ENCODE data around the gene DLGAP4.

The DLGAP4 gene

DNA sequence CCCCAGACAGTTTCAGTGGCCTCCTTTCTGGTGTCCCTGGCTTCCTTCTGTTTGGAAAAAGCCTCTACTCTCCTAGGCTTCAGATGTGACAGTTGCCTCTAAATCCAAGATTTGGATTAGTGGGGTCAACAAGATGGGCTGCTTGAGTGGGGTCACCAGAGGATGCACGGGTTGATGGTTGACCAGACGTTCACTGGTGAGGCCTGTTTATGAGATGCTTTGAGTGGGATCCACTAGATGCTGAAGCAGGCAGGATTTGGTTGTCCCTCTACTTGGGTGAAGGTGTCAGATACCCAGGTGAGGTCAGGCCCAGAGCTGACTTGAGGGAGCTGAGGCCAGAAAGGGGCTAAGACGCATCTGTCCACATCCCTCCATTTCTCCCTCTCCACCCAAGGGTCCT, 8.1 kb upstream of the DLGAP4 start:
- peaks cover 12% of the 10 kb centered on the region for H3K27me3 ChIP-seq (ENCODE audit: insufficient read depth, insufficient read length)
- no peaks in the 10 kb centered on the region for H3K9me3 ChIP-seq (ENCODE audit: insufficient read depth, low read length)
- DNase-seq (ENCODE audit: low read depth, low spot score), result no peak
- H3K4me3 ChIP-seq (ENCODE audit: insufficient read length, low read depth), result no peak overlapping the region
- peaks cover 3% of the 10 kb centered on the region for H3K4me1 ChIP-seq (ENCODE audit: insufficient read depth, insufficient read length)
- no peak for TF ChIP-seq ZNF274 (IDR thresholded peaks at IDR 0.05; ENCODE audit: low read depth, low read length)
- TF ChIP-seq YY1 (IDR thresholded peaks at IDR 0.05; ENCODE audit: insufficient read depth, insufficient read length), result no peak
- TF ChIP-seq SUZ12 (IDR thresholded peaks at IDR 0.05; ENCODE audit: extremely low read depth, insufficient read depth, insufficient read length), result no peak
- H3K9ac ChIP-seq (ENCODE audit: insufficient read length, low read depth), result no peak overlapping the region
- H3K36me3 ChIP-seq (ENCODE audit: insufficient read depth, insufficient read length, low read length), result no peaks in the 10 kb centered on the region

DNA sequence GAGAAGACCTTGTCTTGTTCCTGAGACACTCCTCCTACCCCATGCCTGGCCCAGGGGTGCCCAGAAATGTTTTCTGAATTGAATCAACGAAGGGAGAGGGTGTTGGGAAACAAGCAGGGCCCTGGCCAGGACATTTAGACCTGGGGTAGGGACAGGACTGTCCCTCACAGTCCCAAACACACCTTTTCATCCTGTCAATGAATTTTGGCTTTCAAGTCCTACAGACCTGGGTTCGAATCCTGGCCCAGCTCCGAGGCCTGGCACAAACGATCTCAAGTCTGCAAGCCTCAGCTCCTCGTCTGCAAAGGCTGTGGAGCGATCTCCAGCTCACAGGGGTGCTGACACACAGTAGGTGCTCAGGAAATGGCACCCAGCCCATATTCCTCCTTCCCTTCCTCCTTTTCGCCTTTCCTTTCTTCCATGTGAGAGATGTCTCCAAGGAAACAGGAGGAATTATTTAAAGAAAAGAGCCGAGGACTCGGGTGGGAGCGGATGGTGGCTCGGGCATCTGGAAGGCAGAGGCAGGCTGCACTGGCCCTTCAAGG, 7.3 kb upstream of the DLGAP4 start:
- no peaks in the 10 kb centered on the region for H3K9me3 ChIP-seq (ENCODE audit: insufficient read depth, low read length)
- DNase-seq (ENCODE audit: low read depth, low spot score), result no peak
- H3K9ac ChIP-seq (ENCODE audit: insufficient read length, low read depth), result no peak overlapping the region
- no peak overlapping the region for H3K4me3 ChIP-seq (ENCODE audit: insufficient read length, low read depth)
- H3K4me1 ChIP-seq (ENCODE audit: insufficient read depth, insufficient read length), result peaks cover 4% of the 10 kb centered on the region
- H3K27me3 ChIP-seq (ENCODE audit: insufficient read depth, insufficient read length), result peaks cover 14% of the 10 kb centered on the region
- H3K36me3 ChIP-seq (ENCODE audit: insufficient read depth, insufficient read length, low read length), result no peaks in the 10 kb centered on the region
- no peak for TF ChIP-seq ZNF274 (IDR thresholded peaks at IDR 0.05; ENCODE audit: low read depth, low read length)
- TF ChIP-seq SUZ12 (IDR thresholded peaks at IDR 0.05; ENCODE audit: extremely low read depth, insufficient read depth, insufficient read length), result no peak
- TF ChIP-seq YY1 (IDR thresholded peaks at IDR 0.05; ENCODE audit: insufficient read depth, insufficient read length), result no peak

DNA sequence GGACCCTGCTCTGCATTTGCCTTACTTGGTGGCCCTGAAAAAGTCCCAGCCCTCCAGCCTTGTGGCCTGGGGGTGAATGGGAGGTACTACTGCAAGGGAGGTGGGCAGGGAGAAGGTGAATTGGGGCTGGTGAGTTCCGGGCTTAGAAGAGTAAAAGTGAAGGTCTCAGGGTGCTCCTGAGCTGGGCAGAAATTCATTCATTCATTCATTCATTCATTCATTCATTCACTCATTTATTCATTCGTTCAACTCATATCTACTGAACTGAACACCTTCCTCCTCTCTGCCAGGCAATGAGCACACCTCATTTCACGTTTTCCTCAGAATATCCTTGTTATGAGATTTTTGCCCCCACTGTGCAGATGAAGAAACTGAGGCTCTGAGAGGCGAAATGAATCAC, 6.7 kb upstream of the DLGAP4 start:
- H3K4me1 ChIP-seq (ENCODE audit: insufficient read depth, insufficient read length), result peaks cover 4% of the 10 kb centered on the region
- no peak for DNase-seq (ENCODE audit: low read depth, low spot score)
- no peak for TF ChIP-seq YY1 (IDR thresholded peaks at IDR 0.05; ENCODE audit: insufficient read depth, insufficient read length)
- TF ChIP-seq ZNF274 (IDR thresholded peaks at IDR 0.05; ENCODE audit: low read depth, low read length), result no peak
- TF ChIP-seq SUZ12 (IDR thresholded peaks at IDR 0.05; ENCODE audit: extremely low read depth, insufficient read depth, insufficient read length), result no peak
- H3K27me3 ChIP-seq (ENCODE audit: insufficient read depth, insufficient read length), result peaks cover 19% of the 10 kb centered on the region
- no peak overlapping the region for H3K9ac ChIP-seq (ENCODE audit: insufficient read length, low read depth)
- H3K4me3 ChIP-seq (ENCODE audit: insufficient read length, low read depth), result no peak overlapping the region
- no peaks in the 10 kb centered on the region for H3K9me3 ChIP-seq (ENCODE audit: insufficient read depth, low read length)
- no peaks in the 10 kb centered on the region for H3K36me3 ChIP-seq (ENCODE audit: insufficient read depth, insufficient read length, low read length)

DNA sequence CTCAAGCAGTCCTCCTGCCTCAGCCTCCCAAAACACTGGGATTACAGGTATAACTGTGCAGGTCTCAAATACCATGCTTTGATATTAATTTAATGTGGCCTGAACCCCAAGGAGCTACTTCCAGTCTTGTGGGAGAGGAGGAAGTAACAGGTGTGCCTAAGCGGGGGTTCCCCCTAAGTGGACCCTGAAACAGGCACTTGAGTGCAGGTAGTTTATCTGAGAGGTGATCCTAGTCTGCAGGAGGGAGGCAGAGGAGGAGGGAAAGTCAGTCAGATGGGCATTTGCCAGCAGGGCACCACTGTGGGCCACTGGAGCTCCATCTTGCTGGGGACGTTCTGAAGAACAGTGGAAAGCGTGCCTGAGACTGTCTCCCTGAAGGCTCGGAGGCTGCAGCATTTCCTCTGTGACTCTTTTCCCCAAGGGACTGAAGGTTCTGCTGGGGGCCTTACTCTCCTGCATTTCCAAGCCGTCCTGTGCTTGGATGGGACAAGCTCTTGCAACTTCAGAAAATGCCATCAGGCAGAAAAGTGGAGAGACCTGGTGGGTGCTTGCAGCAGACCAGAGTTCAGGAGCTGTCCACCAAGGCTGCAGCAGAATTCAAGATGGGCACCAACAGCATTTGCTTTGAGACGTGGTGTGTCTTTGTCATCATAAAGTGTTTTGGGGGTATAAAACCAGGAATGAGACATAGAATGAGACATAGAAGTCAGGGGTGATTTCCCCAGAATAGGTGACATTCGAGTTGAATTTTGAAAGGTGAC, 4.6 kb upstream of the DLGAP4 start:
- Histone ChIP-seq H3K36me3 (ENCODE audit: insufficient read depth, insufficient read length, low read length) (no peaks in the 10 kb centered on the region), H3K27me3 (ENCODE audit: insufficient read depth, insufficient read length) (peaks cover 35% of the 10 kb centered on the region)
- TF ChIP-seq ZNF274 (IDR thresholded peaks at IDR 0.05; ENCODE audit: low read depth, low read length), result no peak
- TF ChIP-seq YY1 (IDR thresholded peaks at IDR 0.05; ENCODE audit: insufficient read depth, insufficient read length), result no peak
- no peak for TF ChIP-seq SUZ12 (IDR thresholded peaks at IDR 0.05; ENCODE audit: extremely low read depth, insufficient read depth, insufficient read length)

DNA sequence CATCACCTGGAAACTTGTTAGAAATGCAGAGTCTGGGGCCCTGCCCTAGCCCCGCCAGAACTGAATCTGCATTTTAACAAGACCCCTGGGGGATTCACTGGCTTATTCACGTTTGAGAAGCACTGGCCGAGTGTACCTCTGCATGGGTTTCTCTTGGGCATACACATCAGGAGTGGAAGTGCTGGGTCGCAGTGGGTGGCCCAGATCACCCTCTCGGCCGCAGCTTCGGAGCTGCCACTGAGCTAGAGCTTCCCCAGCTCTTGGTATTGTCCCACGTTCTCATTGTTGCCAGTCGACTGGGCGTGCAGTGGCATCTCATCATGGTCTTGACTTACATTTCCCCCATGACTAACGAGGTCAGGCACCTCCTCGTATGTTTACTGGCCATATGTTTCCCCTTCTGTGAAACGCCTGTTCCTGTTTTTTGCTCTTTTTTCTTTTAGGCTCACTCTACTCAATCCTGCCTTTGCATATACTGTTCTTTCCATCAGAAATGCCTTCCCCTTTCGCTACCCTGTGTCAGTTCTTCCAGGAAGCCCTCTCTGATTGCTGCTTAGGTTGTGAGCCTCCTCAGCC, 3.0 kb upstream of the DLGAP4 start:
- H3K27me3 ChIP-seq (ENCODE audit: insufficient read depth, insufficient read length), result peaks cover 47% of the 10 kb centered on the region
- no peak overlapping the region for H3K9ac ChIP-seq (ENCODE audit: insufficient read length, low read depth)
- H3K9me3 ChIP-seq (ENCODE audit: insufficient read depth, low read length), result no peaks in the 10 kb centered on the region
- no peak for DNase-seq (ENCODE audit: low read depth, low spot score)
- no peak overlapping the region for H3K4me3 ChIP-seq (ENCODE audit: insufficient read length, low read depth)
- peaks cover 19% of the 10 kb centered on the region for H3K4me1 ChIP-seq (ENCODE audit: insufficient read depth, insufficient read length)
- H3K36me3 ChIP-seq (ENCODE audit: insufficient read depth, insufficient read length, low read length), result no peaks in the 10 kb centered on the region
- TF ChIP-seq SUZ12 (IDR thresholded peaks at IDR 0.05; ENCODE audit: extremely low read depth, insufficient read depth, insufficient read length) (no peak), YY1 (IDR thresholded peaks at IDR 0.05; ENCODE audit: insufficient read depth, insufficient read length) (no peak), ZNF274 (IDR thresholded peaks at IDR 0.05; ENCODE audit: low read depth, low read length) (no peak)

More for the DNA sequence above, 4.6 kb upstream of the DLGAP4 start:
- Histone ChIP-seq H3K9ac (ENCODE audit: insufficient read length, low read depth) (no peak overlapping the region), H3K4me3 (ENCODE audit: insufficient read length, low read depth) (no peak overlapping the region), H3K9me3 (ENCODE audit: insufficient read depth, low read length) (no peaks in the 10 kb centered on the region), H3K4me1 (ENCODE audit: insufficient read depth, insufficient read length) (peaks cover 12% of the 10 kb centered on the region)
- no peak for DNase-seq (ENCODE audit: low read depth, low spot score)

DNA sequence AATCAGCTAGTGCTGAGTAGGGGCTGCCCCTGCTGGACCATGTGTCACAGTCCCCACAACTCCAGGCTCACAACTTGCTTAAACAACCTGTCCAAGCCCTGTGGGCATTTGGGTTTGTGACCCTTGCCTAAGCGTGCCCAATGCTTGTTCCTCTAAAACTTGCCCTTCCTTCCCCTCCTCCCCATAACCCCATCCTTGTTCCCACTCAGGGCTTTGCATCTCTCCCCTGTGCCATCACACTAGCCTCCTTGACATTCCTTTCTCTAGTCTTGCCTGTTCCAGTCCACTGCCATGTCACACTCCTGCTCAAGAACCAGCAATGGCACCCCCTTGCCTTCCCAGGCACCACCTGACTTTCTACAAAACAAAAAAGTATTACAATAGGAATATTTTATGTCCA, 2.3 kb upstream of the DLGAP4 start:
- Histone ChIP-seq H3K27me3 (ENCODE audit: insufficient read depth, insufficient read length) (peaks cover 52% of the 10 kb centered on the region), H3K9ac (ENCODE audit: insufficient read length, low read depth) (no peak overlapping the region), H3K9me3 (ENCODE audit: insufficient read depth, low read length) (no peaks in the 10 kb centered on the region), H3K36me3 (ENCODE audit: insufficient read depth, insufficient read length, low read length) (no peaks in the 10 kb centered on the region), H3K4me1 (ENCODE audit: insufficient read depth, insufficient read length) (peaks cover 21% of the 10 kb centered on the region), H3K4me3 (ENCODE audit: insufficient read length, low read depth) (no peak overlapping the region)
- TF ChIP-seq YY1 (IDR thresholded peaks at IDR 0.05; ENCODE audit: insufficient read depth, insufficient read length) (no peak), ZNF274 (IDR thresholded peaks at IDR 0.05; ENCODE audit: low read depth, low read length) (no peak), SUZ12 (IDR thresholded peaks at IDR 0.05; ENCODE audit: extremely low read depth, insufficient read depth, insufficient read length) (no peak)
- DNase-seq (ENCODE audit: low read depth, low spot score), result no peak

DNA sequence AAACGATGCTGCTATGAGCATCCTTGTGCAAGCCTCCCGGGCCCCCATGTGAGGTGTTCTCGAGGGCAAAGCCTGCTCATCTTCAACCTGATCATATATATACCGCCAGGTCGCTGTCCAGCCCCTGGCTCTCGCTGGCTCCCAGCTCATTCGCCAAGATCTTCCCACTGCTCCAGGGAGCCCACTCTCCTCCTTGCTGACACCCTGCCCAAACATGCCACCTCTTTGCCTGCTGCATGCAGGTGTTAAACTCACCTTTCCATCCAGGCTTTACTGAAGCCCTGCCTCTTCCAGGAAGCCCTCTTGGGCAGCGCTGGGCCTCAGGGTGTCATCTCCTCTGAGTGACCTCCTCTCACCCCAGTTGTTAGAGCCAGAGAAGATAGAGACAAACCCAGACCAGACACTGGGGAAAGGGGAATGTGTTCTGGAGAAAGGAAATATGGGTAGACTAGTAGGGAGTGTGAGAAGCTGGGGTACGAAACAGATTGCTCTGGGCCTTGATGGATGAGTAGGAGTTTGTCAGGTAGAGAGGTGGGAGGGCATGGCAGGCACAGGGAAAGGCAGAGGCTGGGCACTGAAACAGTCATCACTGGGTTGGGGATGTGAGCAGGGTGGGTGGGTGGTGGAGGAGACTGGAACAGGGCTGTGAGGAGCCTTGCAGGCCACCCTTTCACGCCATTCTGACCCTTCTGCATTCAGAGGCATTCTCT, 1.2 kb upstream of the DLGAP4 start:
- Histone ChIP-seq H3K9ac (ENCODE audit: insufficient read length, low read depth) (no peak overlapping the region), H3K4me3 (ENCODE audit: insufficient read length, low read depth) (no peak overlapping the region), H3K36me3 (ENCODE audit: insufficient read depth, insufficient read length, low read length) (no peaks in the 10 kb centered on the region), H3K9me3 (ENCODE audit: insufficient read depth, low read length) (no peaks in the 10 kb centered on the region), H3K27me3 (ENCODE audit: insufficient read depth, insufficient read length) (peaks cover 51% of the 10 kb centered on the region), H3K4me1 (ENCODE audit: insufficient read depth, insufficient read length) (peaks cover 21% of the 10 kb centered on the region)
- TF ChIP-seq YY1 (IDR thresholded peaks at IDR 0.05; ENCODE audit: insufficient read depth, insufficient read length) (no peak), SUZ12 (IDR thresholded peaks at IDR 0.05; ENCODE audit: extremely low read depth, insufficient read depth, insufficient read length) (no peak), ZNF274 (IDR thresholded peaks at IDR 0.05; ENCODE audit: low read depth, low read length) (no peak)
- no peak for DNase-seq (ENCODE audit: low read depth, low spot score)
